H9 (cell line): ENCODE measurements around the gene SKAP1. TPM values are rescaled to one million over a fixed set of nuclear protein-coding genes. Genes with fewer than 3 reads are reported as not detected.

Experiments
- DNase-seq: peaks from one replicate; pipeline ENCODE4 v3.0.0-alpha.2; 2017
- H2AFZ ChIP-seq: one replicate; pipeline ENCODE4 v1.6.1; 2013; ENCODE audit warnings: mild to moderate bottlenecking, low read length, control low read depth, moderate library complexity
- H2AK5ac ChIP-seq: 2 replicates; pipeline ENCODE4 v1.6.1; 2013; ENCODE audit warnings: low read length, control low read depth, mixed read lengths; ENCODE audit not compliant: insufficient read length
- H2BK120ac ChIP-seq: one replicate; pipeline ENCODE4 v1.6.1; 2013; ENCODE audit warnings: low read depth, mild to moderate bottlenecking, low read length, control low read depth, inconsistent platforms; ENCODE audit not compliant: poor library complexity, severe bottlenecking
- H2BK12ac ChIP-seq: 2 replicates; pipeline ENCODE4 v1.6.1; 2013; ENCODE audit warnings: low read length, control low read depth, mixed read lengths, low read depth; ENCODE audit not compliant: insufficient read length
- H2BK15ac ChIP-seq: 2 replicates; pipeline ENCODE4 v1.6.1; 2013; ENCODE audit warnings: low read depth, low read length, control low read depth
- H2BK20ac ChIP-seq: one replicate; pipeline ENCODE4 v1.6.1; 2013; ENCODE audit warnings: low read depth, mild to moderate bottlenecking, low read length, control low read depth, inconsistent platforms; ENCODE audit not compliant: poor library complexity, severe bottlenecking
- H2BK5ac ChIP-seq: 2 replicates; pipeline ENCODE4 v1.6.1; 2013; ENCODE audit warnings: low read length, control low read depth, mixed read lengths; ENCODE audit not compliant: insufficient read length
- H3K14ac ChIP-seq: 2 replicates; pipeline ENCODE4 v1.6.1; 2013; ENCODE audit warnings: low read length, control low read depth; ENCODE audit not compliant: insufficient read depth
- H3K18ac ChIP-seq: 2 replicates; pipeline ENCODE4 v1.6.1; 2013; ENCODE audit warnings: low read depth, mild to moderate bottlenecking, mixed read lengths, low read length, control low read depth; ENCODE audit not compliant: insufficient read length
- H3K23ac ChIP-seq: 2 replicates; pipeline ENCODE4 v1.6.1; 2013; ENCODE audit warnings: low read length, control low read depth, mixed read lengths, low read depth; ENCODE audit not compliant: insufficient read length
- H3K23me2 ChIP-seq: 2 replicates; pipeline ENCODE4 v1.6.1; 2013; ENCODE audit warnings: low read depth, mild to moderate bottlenecking, mixed read lengths, low read length, control low read depth; ENCODE audit not compliant: insufficient read length, poor library complexity, severe bottlenecking
- H3K27ac ChIP-seq: 2 replicates; pipeline ENCODE4 v1.5.1; 2013; ENCODE audit warnings: low read length, control low read depth, mixed read lengths, low read depth; ENCODE audit not compliant: insufficient read length
- H3K27me3 ChIP-seq: 2 replicates; pipeline ENCODE4 v1.6.1; 2013; ENCODE audit warnings: low read length, control low read depth, inconsistent platforms; ENCODE audit not compliant: insufficient read depth
- H3K4ac ChIP-seq: 2 replicates; pipeline ENCODE4 v1.6.1; 2013; ENCODE audit warnings: low read depth, mild to moderate bottlenecking, control low read depth, inconsistent platforms, low read length, moderate library complexity
- H3K4me1 ChIP-seq: 2 replicates; pipeline ENCODE4 v1.6.1; 2013; ENCODE audit warnings: low read length, control low read depth, inconsistent platforms; ENCODE audit not compliant: insufficient read depth
- H3K4me2 ChIP-seq: 2 replicates; pipeline ENCODE4 v1.6.1; 2013; ENCODE audit warnings: low read length, control low read depth, mixed read lengths; ENCODE audit not compliant: insufficient read length, insufficient read depth
- H3K56ac ChIP-seq: 2 replicates; pipeline ENCODE4 v1.6.1; 2013; ENCODE audit warnings: low read depth, mild to moderate bottlenecking, mixed read lengths, low read length, control low read depth; ENCODE audit not compliant: insufficient read length
- H3K79me1 ChIP-seq: 2 replicates; pipeline ENCODE4 v1.6.1; 2013; ENCODE audit warnings: low read depth, mild to moderate bottlenecking, moderate library complexity, low read length, control low read depth, inconsistent platforms; ENCODE audit not compliant: insufficient read depth, poor library complexity, severe bottlenecking
- H3K79me2 ChIP-seq: 2 replicates; pipeline ENCODE4 v1.6.1; 2013; ENCODE audit warnings: low read length, control low read depth, inconsistent platforms; ENCODE audit not compliant: insufficient read depth
- H3K9ac ChIP-seq: 2 replicates; pipeline ENCODE4 v1.6.1; 2013; ENCODE audit warnings: low read length, control low read depth, mixed read lengths; ENCODE audit not compliant: insufficient read length; ENCODE audit errors: extremely low read depth
- H3K9me3 ChIP-seq: one replicate; pipeline ENCODE4 v1.6.1; 2013; ENCODE audit warnings: low read depth, low read length, inconsistent platforms; ENCODE audit not compliant: control insufficient read depth
- H3T11ph ChIP-seq: one replicate; pipeline ENCODE4 v1.6.1; 2013; ENCODE audit warnings: mild to moderate bottlenecking, low read length, control low read depth, inconsistent platforms
- H4K20me1 ChIP-seq: one replicate; pipeline ENCODE4 v1.6.1; 2013; ENCODE audit not compliant: control insufficient read depth, insufficient read length, insufficient read depth
- H4K5ac ChIP-seq: 2 replicates; pipeline ENCODE4 v1.6.1; 2013; ENCODE audit warnings: low read depth, mild to moderate bottlenecking, mixed read lengths, low read length, control low read depth; ENCODE audit not compliant: insufficient read length
- H4K8ac ChIP-seq: replicated peaks from 2 replicates; pipeline ENCODE4 v1.6.1; 2013; ENCODE audit warnings: low read length, control low read depth, mixed read lengths, low read depth; ENCODE audit not compliant: insufficient read length
- H4K91ac ChIP-seq: 2 replicates; pipeline ENCODE4 v1.6.1; 2013; ENCODE audit warnings: low read depth, mild to moderate bottlenecking, moderate library complexity, mixed read lengths, low read length, control low read depth; ENCODE audit not compliant: insufficient read length
- H3K27ac Mint-ChIP-seq, 3 experiments: 2 replicates in 2 of 3; 3 replicates in 1 of 3; pipeline ENCODE4 v1.8.0; 2020 to 2021; ENCODE audit warnings: mixed read lengths in 3 of 3, mild to moderate bottlenecking in 1 of 3, moderate library complexity in 1 of 3
- H3K27me3 Mint-ChIP-seq: 2 replicates; pipeline ENCODE4 v1.8.0; 2021; ENCODE audit warnings: low read depth, mild to moderate bottlenecking, moderate library complexity, mixed read lengths
- H3K36me3 Mint-ChIP-seq, 3 experiments: 2 replicates in 2 of 3; 3 replicates in 1 of 3; pipeline ENCODE4 v1.8.0; 2020 to 2021; ENCODE audit warnings: low read depth in 3 of 3, mixed read lengths in 3 of 3; ENCODE audit not compliant: insufficient read depth in 1 of 3
- H3K4me1 Mint-ChIP-seq, 2 experiments: 2 replicates each; pipeline ENCODE4 v1.8.0; 2020; ENCODE audit warnings: mixed read lengths in 2 of 2
- H3K4me3 Mint-ChIP-seq, 2 experiments: 2 replicates in 1 of 2; 3 replicates in 1 of 2; pipeline ENCODE4 v1.8.0; 2020 to 2021; ENCODE audit warnings: mild to moderate bottlenecking in 2 of 2, mixed read lengths in 2 of 2, moderate library complexity in 1 of 2
- H3K9me3 Mint-ChIP-seq, 2 experiments: 2 replicates in 1 of 2; 3 replicates in 1 of 2; pipeline ENCODE4 v1.8.0; 2020; ENCODE audit warnings: mild to moderate bottlenecking in 2 of 2, mixed read lengths in 2 of 2, moderate library complexity in 1 of 2
- CTCF ChIP-seq: fragments of 200-600 bp; sonication (generic); conservative IDR thresholded peaks from 3 replicates; pipeline ENCODE4 v1.8.0; 2021; ENCODE audit warnings: antibody characterized with exemption, mild to moderate bottlenecking
- WGBS: extraction: QIAGEN DNeasy Blood & Tissue Kit; methylation state at CpG from one replicate; pipeline ENCODE4 v1.1.7; 2013; ENCODE audit warnings: missing lambda C conversion rate, low lambda C conversion rate, mixed read lengths; ENCODE audit not compliant: insufficient read length; ENCODE audit errors: extremely low coverage; 5-methylcytosine and 5-hydroxymethylcytosine counted together
- long read RNA-seq: library from polyadenylated mRNA; unstranded; transcript quantifications from one replicate; pipeline ENCODE4 v2.0.0, GENCODE V29; 2020
- total RNA-seq: library from RNA; stranded (reverse); gene quantifications from 2 replicates; pipeline ENCODE4 v1.2.1, GENCODE V29; 2021

The SKAP1 gene
- total RNA-seq, result not detected in 2 replicates
- long read RNA-seq, result 0 reads

- no peak within 1 kb of the TSS for H2BK20ac ChIP-seq
- H4K8ac ChIP-seq, result no peak within 1 kb of the TSS
- no peak within 1 kb of the TSS for H3K27ac ChIP-seq
- TF ChIP-seq CTCF, result no peak
- H3K9me3 Mint-ChIP-seq, result no peaks in the 10 kb centered on the region
- peaks cover 16% of the 10 kb centered on the region for H3K27me3 ChIP-seq
- H3K4me1 ChIP-seq, result no peaks in the 10 kb centered on the region
- no peak within 1 kb of the TSS for H2BK15ac ChIP-seq
- H2AFZ ChIP-seq, result peak within 1 kb of the TSS; percentile 16
- no peaks in the 10 kb centered on the region; a peak in 1 of 7 replicates for H3K36me3 Mint-ChIP-seq
- no peak within 1 kb of the TSS for H3T11ph ChIP-seq
- peak within 1 kb of the TSS; percentile 28 for H3K4me2 ChIP-seq
- peak; percentile 71 for DNase-seq
- no peaks in the 10 kb centered on the region for H3K23me2 ChIP-seq
- H3K79me1 ChIP-seq, result no peaks in the 10 kb centered on the region
- H3K79me2 ChIP-seq, result no peaks in the 10 kb centered on the region
- no peak within 1 kb of the TSS for H3K9ac ChIP-seq
- H3K18ac ChIP-seq, result peak within 1 kb of the TSS; percentile 39
- no peak within 1 kb of the TSS for H2BK5ac ChIP-seq
- no peaks in the 10 kb centered on the region for H3K9me3 ChIP-seq
- H4K91ac ChIP-seq, result no peak within 1 kb of the TSS
- H3K4me1 Mint-ChIP-seq, result peaks cover 7 to 11% of the 10 kb centered on the region in 2 experiments; a peak in 3 of 4 replicates
- H3K14ac ChIP-seq, result no peak within 1 kb of the TSS; the same call in 1 of the 2 replicates
- no CpG with 5 or more reads among the region's 65 CpGs for WGBS
- peaks cover 72% of the 10 kb centered on the region for H3K27me3 Mint-ChIP-seq
- H3K56ac ChIP-seq, result no peak within 1 kb of the TSS
- no peak within 1 kb of the TSS for H2AK5ac ChIP-seq
- no peak within 1 kb of the TSS for H2BK120ac ChIP-seq
- H4K5ac ChIP-seq, result no peak within 1 kb of the TSS
- H3K4ac ChIP-seq, result no peak within 1 kb of the TSS
- no peak within 1 kb of the TSS for H2BK12ac ChIP-seq
- no peaks in the 10 kb centered on the region for H4K20me1 ChIP-seq
- no peak within 1 kb of the TSS for H3K23ac ChIP-seq
- H3K4me3 Mint-ChIP-seq, result peak within 1 kb of the TSS; percentile 45 to 51; a peak in 4 of 5 replicates
- no peak within 1 kb of the TSS for H3K27ac Mint-ChIP-seq
Measured at GRCh38 chr17:48429638-48430586, at the start of gene SKAP1. Gene SKAP1, minus strand, starts transcription at chr17:48430214.
